Stimulated activated CD4-positive, alpha-beta T cell treated with anti-CD3 and anti-CD28 coated beads, Interleukin-4, amount 100 ng/mL, for 4 hours (primary cell): Measurements from ENCODE around the gene PDE4D.

ENCODE experiments used
- DNase-seq, 2 experiments: peaks; one replicate each; pipeline ENCODE4 v3.0.0-alpha.2; 2020

PDE4D gene

DNA sequence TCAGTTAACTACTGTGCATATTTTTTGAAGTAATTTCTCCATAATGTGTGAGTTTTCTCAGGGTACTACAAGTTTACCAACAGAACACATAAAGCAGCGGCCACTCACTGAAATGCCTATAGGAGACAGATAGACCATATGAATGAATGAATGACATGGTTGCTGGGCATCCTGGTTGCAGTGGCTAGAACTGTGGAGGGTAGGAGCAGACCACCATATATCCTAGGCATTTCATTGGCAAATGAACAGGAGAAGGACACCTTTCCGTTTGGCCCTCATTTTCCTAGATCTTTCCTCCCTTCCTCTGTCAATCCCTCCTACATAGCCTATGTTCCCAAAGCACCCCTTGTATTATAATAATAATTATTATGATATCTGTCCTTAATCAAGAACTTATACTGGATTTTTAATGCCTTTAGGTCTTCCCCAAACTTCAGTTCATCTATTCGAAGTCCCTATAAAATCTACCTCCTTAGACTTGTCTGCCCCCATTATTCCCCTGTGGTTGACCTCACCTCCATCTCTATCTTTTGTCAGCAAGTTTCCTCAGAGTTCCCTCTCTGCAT lies 838.5 kb downstream of the PDE4D start:
- no peak for DNase-seq

GRCh38 chr5:59051951-59052350 lies 841.6 kb downstream of the PDE4D start:
- no peak for DNase-seq

- DNase-seq: no peak
Observed at GRCh38 chr5:59049095-59049494, 844.4 kb downstream of the PDE4D start.

- peak in 1 of 2 experiments; percentile 2 for DNase-seq
Observed at GRCh38 chr5:59042201-59043055, 851.1 kb downstream of the PDE4D start.

- no peak for DNase-seq
Observed at GRCh38 chr5:59041355-59041754, 852.2 kb downstream of the PDE4D start.

GRCh38 chr5:59040804-59041201 lies 852.7 kb downstream of the PDE4D start:
- no peak for DNase-seq

DNA sequence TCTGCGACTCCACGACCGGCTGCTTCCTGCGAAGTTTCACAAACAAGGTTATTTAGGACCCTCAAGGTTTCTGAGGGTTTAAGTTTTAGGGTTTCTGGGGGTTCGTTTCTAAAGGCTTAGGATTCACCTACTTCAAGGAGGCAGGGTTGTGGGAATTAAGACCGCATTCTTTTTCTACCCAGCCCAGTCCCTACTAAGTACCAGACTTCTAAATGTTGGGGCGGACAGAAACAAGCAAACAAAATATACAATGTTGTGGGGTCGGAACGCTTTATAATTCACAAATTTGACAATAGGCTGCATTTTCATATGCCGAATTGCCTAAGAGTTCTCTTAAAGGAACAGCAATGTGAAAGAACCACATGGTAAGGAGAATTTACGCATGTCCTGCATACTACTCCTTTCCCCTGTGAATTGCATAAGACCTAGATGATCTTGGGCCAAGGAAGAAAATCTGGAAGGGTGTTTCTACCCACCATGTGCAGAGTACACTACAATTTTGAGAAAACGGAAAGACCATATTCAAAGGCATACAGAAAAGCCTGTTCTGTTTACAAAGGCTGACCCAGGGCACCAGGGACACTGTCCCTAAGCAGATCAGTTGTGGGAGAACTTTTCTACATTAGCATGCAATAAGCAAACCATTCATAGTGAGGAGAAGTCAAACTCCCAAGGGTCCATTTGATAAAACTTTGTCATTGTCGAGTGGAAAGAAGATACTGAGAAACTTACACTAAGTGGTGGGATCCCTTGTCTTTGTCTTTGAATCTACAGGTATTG lies 853.3 kb downstream of the PDE4D start:
- DNase-seq: no peak

DNA sequence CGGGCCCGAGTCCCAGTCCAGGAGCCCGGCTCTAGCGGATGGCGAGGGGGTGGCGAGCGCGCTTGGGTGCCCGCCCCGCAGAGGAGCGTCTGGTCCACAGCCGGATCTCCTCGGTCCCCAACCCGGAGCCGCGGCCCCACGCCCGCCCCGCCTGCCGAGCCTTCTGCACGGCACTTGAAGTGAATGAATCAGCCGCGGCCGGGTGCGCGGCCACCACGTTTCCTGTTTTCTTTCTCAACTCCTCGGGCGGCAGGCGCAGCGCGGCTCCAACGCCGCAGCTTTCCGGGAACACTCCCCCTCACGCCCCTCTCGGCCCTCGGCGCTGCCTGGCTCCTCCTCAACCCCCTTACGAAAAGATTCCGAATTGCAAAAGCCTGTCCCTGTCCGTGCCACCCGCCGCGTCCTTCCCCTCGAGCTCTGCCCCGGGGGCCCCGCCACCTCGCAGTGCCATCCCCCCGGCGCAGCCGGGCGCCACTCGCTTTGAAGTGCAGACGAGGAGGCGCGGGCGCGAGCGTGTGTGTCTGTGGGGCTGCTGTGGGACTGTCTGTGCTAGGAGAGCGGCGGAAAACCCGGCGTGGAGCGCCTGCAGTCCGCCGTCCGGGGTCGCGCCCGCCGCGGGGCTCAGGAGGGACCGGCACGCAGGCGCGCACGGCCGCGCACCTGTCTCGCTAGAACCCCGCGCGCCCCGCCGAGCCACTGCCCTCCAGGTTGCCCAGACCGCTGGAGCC lies 854.1 kb downstream of the PDE4D start:
- DNase-seq: peak; percentile 79 to 82

DNA sequence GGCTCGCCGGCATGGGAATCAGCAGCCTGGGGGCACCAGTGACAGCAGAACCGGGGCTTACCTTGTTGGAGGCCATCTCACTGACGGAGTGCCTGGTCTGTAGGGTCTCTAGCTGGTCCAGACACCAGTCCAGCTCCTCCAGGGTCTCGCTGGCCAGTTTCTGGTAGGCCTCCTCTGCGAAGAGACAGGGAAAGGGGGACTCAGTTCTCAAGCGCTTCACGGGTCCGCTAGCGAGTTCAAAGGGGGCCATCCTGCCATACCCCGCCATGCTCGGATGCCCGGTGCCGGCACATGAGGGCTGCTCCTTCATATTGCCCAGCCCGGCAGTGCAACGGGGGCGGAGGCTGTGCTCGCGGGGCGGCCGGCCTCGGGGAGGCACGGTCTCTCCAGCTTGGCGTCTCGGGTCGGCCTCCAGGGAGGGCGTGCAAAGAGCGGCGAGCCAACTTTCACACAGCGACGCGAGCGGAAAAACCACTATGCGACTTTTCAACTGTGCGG lies 854.7 kb downstream of the PDE4D start:
- DNase-seq: peak in 1 of 2 experiments; percentile 6

DNA sequence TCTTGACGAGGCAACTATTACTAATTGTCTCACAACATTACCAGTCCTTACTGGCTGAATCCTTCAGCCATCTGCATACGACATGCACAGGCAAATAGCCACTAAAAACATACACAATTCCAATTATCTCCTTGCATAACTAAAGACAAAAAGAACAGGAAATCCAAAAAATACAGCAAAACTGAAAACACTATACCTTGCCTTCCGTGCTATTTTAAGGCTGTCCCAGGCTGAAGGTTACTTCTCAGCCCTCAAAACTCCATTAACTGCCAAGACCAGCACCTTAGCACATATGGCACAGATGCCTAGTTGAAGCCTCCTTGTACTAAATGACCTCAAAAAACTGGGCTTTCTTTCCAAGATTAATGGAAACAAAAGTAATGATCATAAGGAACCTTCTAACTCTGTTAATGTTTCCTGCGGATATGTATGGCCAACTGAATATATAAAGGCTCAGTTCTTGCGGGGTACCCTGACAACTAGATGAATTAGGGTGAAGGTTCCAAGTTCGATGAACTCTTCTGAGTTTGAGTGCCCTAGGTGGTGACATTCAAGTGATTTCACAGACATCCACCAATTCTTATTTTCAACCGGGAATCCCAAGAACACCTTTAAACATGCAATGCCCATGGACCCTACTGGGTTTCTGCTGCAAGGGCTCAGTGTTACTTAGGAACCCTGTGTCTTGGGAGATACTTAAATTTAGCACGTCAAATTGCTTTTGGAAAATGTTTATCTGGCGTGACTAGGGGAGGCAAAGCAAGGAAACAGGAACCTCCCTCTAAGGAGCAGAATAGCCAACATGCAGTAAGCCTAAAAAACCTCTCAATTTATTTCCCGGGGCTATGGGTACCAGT lies 855.4 kb downstream of the PDE4D start:
- no peak for DNase-seq

DNA sequence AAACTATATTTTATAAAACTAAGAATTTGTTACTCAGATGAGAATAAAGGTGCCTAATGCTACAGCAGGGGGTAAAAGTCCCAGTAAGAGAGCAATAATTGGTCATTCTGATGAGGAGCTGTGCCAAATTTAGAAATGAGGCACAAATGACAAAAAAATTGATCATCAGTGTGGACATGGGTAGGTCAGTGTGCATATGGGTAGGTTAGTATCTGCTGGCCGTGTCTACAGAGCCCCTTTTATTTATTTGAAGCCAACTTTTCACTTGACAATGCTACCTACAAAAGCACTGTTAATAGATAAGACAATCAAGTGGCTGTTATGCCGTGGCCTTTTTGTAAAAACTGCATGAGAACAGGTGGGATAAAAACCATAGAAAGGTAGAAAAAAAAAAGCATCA lies 856.1 kb downstream of the PDE4D start:
- no peak for DNase-seq

- DNase-seq: no peak
Observed at GRCh38 chr5:59037041-59037440, 856.5 kb downstream of the PDE4D start.

- DNase-seq: peak in 1 of 2 experiments; percentile 57
Observed at GRCh38 chr5:59036274-59036961, 857.1 kb downstream of the PDE4D start.

- DNase-seq: no peak
Observed at GRCh38 chr5:59035681-59036080, 857.8 kb downstream of the PDE4D start.

- no peak for DNase-seq
Observed at GRCh38 chr5:59034498-59035186, 858.9 kb downstream of the PDE4D start.

DNA sequence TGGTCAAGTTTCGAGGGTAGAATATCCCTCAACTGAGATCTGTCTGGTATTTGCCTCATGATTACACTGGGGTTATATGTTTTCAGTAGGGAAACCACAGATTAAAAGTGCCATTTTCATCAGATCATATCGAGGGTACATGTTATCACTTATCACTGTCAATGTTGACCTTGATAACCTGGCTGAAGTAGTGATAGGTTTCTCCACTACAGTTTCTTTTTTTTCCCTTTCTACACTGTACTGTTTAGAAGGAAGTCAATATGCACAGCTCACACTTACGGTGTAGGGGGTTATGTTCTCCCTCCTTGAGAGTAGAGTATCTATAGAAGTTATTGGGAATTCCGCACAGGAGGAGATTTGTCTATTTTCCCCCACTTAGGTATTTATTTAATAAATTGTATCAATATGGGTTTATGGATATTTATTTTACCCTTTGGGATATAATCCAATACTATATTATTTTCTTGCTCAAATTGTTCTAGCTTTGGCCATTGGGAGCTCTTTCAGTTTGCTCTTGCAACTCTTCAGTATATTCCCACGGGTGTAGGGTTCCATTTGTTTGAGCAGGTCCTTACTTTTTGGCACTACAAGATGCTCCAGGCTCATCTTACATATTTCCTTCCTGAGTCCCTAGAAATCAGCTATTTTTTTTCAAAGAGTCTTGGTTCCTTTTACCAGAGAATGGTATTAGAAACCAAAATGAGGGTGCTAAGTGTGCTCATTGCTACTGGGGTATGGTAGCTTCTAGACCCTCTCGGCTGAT lies 866.2 kb downstream of the PDE4D start:
- no peak for DNase-seq

- DNase-seq: no peak
Observed at GRCh38 chr5:59025734-59026133, 867.8 kb downstream of the PDE4D start.

DNA sequence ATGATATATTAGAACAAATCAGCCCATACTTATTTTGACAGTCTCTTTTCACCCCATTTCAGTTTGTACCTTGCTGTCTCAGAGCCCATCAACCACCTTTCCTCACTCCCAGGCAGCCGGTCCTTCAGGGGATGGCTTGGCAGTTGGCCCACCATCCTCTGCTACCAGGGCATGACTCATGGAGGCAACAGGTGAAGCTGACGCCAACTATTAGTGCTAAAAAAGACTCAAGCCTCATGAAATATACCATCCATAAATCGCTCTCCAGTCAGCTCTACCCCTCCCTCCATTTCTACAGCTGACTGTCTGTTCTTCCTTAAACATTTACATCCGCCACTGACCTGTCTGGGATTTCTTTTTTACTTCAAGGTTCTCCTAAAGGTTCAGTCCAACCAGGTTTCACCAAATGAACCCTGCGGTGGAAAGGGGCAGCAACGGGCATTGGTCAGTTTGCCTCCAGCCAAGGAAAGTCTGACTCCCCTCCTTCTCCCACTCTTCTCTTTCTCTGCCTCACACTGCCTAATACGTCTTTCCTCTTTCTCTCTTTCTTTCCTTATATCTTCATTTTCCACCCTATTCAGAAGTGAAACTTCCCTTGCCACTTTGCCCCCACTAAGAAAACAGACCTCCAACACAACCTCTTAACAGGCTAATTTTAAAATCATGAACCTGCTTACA lies 871.5 kb downstream of the PDE4D start:
- DNase-seq: no peak

DNA sequence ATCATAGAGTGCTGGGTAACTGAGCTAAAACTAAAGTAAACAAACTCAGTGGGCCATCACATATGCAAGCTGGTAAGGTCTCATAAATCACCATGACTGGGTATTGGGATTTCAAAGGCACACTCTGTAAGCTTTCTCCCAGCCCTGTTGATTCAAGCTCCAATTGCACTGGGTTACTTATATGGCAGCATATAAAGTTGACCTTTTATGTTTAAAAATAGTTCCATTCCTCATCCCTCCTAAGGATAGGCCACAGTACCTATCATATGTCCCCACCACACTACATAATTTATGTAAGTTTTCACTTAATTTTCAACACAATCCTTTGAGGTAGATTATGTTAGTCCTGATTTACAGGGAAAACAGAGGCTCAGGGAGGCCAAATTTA lies 872.2 kb downstream of the PDE4D start:
- no peak for DNase-seq
